Smooth muscle cell of the brain vasculature (primary cell): ENCODE results near the gene LMCD1.

Source experiments
- DNase-seq: peaks from one replicate; pipeline ENCODE4 v3.0.0-alpha.2; 2012; ENCODE audit warnings: low read depth, low spot score

The LMCD1 gene

DNA sequence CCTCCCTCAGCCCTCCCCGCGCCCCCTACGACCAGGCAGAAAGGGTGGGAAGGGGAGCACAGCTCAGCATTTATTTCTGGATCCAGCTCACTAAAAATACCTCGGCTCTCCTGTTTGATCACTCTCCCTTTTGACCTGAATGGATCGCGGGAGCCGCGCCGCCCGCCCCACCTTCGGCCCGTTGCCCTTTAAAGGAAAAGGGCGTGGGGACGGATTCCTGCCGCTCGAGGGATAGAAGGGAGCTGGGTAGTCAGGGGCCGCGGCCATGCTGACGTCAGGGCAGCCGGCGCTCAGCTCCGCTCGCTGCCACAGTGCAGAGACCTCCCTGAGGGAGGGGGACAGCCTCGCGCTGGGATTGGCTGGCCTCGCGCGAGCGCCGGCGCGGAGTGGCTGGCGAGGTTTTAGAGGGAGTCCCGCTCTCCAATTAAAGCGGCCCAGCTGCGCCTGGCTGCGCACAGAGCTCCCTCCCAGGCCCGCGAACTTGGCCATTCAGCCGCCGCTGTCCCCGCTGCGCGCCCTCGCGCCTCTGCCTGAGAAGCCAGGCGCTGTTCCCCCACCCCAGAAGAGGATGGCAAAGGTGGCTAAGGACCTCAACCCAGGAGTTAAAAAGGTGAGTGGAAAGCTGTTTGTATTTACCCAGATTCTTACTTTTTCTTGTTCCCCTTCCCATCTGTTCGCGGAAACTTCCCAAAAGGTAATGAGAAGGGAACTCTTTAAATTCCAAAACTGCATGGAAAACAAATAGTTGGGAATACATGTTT, at the start of gene LMCD1:
LMCD1 (plus strand) TSS at position 453 of the 761 bp plus-strand sequence; CDS start at position 569, 116 bp downstream.
- peak; percentile 75 for DNase-seq

DNA sequence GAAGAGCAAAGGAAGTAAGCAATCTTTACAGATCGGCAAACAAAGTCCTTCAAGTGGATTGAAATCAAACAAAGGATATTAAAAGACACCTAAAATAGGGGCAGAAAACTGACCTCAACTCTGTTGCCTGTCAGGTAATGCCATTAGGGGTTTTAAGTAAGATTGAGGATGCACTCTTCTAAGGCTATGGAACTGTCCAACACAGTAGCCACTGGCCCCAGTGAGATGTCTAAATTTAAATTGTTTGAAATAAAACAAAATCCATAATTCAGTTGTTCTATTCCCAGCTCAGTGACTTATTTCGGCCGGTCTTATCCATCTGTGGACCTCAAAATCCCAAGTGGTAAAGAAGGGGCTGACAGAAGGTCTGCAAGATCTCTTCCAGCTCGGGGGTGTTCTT, 49.5 kb upstream of the LMCD1 start:
- no peak for DNase-seq

- DNase-seq = no peak
Observed at GRCh38 chr3:8453153-8453552, 48.5 kb upstream of the LMCD1 start.

DNA sequence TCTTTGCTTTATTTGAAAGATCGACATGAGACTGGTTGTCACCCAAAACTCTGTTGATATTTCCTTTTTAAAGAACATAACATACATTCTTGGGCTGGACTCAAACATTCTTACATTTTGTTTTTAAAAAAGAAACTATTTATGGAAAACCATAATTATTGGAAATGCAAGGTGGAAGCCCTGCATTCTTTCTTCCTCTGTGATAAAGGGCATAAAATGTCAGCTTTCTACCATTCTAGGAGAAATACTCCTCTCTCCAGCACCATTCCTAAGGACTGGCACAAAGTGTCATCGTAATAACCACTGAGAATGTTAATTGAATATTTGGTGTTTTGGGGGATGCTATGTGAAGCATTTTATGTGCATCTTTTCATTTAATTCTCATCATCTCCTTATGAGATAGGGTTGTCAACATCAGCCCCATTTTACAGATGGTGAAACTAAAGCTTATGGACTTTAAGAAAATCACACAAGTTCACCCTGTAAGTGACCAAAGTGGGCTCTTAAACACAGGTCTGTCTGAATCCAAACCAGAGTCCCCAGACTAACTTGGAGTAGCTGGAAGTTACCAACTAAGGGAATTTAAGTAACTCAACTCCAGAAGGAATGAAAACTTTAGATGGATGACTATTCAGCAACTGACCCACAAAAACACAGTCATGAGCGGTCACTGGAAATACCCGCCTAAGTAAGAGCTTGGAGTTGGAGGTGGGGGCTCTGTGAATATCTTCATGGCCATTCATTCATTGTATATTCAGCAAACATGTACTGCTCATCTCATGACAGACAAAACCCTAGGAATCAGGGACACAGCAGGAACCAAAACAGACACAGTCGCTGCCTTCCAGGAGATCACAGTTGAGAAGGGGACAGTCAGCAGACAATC, 45.9 kb upstream of the LMCD1 start:
- DNase-seq = no peak

DNA sequence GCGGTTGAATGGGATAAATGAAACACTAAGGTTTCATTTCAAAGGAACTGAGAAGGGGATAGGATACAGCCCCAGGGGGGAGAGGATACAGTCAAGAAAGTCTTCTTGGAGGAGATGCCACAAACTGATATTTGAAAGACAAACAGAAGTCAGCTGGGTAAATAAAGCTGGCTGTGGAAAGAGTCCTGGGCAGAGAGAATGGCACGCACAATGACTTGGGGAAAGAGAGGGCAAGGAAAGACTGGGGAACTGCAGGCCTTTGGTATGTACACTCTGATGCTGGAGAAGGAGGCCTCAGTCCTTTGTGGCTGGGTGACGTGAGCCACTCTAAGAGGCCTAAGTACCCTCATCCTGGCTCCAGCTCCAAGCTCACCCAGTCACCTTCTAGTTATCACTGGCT, 45.2 kb upstream of the LMCD1 start:
- DNase-seq = no peak

GRCh38 chr3:8457039-8457438, 44.6 kb upstream of the LMCD1 start:
- DNase-seq = no peak

GRCh38 chr3:8458238-8458661, 43.4 kb upstream of the LMCD1 start:
- DNase-seq = no peak

DNA sequence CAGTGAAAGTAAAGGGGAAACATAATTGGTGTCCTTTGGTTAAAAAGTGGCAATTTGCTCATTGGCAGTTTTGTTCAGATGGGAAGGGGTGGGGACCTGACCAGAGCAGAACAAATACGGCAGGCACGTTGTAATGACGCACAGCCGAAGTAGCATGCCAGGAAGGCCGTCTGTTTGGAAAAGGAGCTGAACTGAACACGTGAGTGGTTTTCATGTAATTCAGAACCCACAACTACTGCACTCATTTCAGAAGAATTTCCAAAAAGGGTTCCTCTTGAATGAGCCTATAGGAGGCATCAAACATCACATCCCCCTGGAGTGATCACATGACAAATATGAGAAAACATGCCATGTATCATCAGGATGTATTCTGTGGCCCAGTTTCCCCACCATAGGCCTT, 42.9 kb upstream of the LMCD1 start:
- no peak for DNase-seq

GRCh38 chr3:8460050-8460708, 41.4 kb upstream of the LMCD1 start:
- DNase-seq = no peak

DNA sequence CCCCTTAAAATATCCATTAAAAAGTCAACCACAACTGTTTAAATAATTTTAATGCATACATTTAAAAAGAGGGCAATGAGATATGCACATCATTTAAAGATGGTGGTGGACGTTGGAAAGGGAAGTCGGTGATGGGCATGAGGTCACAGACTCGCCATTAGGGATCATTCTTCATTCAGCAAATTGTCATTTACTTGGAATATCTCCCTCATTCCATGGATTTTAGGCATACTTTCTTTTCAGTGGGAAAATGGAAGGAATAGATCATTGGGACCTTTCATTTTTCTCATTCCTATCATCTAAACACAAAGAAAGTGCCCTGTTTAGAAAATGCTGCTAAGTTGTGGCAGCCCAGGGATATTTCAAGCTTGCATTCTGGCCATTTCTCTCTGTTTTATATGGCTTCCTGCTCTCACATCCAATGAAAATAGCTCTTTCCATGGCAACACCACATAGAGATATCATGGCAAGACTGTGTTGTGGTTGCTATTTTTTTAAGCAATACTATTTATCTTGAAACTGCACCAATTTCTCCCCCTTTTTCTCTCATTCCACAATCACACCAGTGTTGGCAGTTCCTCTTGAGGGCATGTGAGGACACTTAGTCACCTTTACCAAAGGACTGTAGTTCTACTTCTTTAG, 40.7 kb upstream of the LMCD1 start:
- no peak for DNase-seq

GRCh38 chr3:8464668-8465067, 37.0 kb upstream of the LMCD1 start:
- no peak for DNase-seq

- DNase-seq = no peak
Observed at GRCh38 chr3:8466526-8466925, 35.1 kb upstream of the LMCD1 start.

- no peak for DNase-seq
Observed at GRCh38 chr3:8470801-8471200, 30.8 kb upstream of the LMCD1 start.

DNA sequence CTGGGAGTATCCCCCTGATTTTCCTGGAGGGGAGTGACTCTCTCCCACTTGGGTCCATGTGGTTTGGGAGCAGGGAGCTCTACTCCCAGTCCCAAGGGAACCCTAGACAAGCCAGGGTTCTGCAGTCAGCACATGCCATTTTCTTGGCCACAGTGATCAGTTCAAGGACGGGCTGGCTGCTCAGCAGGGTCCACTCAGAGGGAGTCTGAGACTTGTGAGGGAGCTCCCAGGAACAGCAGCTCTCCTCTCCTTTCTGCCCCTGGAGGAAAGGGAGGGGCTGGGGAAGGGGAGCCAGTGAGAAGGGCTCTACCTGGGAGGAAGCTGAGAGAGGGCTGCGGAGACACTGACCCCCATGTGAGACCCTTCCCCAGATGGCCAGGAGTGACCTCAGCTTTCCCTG, 29.1 kb upstream of the LMCD1 start:
- no peak for DNase-seq

DNA sequence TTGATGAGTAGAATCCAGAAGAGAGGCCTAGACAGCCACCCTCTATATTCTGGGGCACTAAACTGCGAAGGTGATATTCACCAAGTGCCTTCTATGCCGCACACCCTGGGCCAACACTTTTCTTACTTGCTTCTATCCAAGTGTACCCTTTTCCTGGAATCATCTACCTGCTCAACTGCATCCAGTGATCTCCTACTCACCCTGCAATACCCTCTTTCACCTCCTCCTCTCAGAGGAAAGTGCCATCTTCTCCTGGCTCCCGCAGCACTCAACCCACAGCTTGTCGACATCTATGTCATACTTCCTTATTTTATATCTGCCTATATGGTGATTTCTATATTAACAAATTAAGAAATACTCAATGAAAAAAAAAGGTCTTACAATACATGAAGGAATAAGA, 28.6 kb upstream of the LMCD1 start:
- no peak for DNase-seq

DNA sequence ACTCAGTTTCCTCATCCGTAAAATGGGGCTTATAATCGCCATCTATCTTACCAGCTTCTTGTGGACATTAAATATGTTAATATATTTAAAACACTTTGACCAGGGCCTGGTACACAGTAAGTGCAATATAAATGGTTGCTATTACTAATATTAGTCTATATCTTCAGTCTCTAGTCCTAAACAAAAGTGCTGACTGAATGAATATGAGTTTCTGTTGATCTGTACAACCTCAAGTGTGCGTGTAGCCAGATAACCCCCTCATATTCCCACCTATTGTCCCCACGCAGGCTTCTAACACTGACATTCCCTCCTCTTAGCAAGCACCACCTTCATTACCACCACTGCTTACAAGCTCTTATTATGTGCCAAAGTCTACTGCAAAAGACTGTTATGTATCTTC, 27.6 kb upstream of the LMCD1 start:
- no peak for DNase-seq

- DNase-seq = no peak
Observed at GRCh38 chr3:8474991-8475390, 26.6 kb upstream of the LMCD1 start.

- DNase-seq = no peak
Observed at GRCh38 chr3:8480699-8481098, 20.9 kb upstream of the LMCD1 start.

DNA sequence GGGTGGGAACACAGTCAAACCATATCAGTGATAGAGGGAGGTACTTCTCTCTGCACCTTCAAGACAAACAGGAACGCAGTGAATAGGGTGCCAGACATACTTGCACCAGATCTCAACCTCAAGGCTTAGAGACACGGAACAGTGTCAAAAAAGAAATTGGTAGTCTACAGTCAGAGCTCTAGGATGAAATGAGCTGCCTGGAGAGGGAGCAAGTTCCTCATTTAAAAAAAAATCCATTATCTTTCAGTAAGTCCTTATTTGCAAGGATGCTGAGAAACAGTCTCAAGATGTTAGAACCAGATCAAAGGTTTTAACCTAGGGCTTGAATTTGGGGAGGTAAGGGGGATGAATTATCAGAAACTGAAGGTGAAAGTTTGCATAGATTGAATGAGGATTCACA, 20.2 kb upstream of the LMCD1 start:
- no peak for DNase-seq

DNA sequence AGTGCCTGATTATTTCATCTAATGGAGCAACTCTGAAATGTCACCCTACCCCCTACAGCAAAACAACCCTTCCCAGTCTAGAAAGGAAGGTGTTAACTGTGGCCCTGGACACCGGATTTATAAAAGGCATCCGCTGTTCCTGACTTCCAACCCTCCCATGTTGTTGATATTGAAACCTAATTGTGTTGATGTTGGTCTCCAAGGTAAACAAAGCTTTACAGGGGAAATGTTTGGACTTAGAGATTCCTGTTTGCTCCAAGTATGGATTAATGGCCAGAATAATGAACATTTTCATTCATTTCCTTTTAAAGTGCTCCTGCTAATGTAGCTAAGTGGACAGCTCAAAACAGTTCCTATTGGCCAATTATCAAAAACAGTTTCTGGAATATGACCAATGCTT, 19.4 kb upstream of the LMCD1 start:
- no peak for DNase-seq

DNA sequence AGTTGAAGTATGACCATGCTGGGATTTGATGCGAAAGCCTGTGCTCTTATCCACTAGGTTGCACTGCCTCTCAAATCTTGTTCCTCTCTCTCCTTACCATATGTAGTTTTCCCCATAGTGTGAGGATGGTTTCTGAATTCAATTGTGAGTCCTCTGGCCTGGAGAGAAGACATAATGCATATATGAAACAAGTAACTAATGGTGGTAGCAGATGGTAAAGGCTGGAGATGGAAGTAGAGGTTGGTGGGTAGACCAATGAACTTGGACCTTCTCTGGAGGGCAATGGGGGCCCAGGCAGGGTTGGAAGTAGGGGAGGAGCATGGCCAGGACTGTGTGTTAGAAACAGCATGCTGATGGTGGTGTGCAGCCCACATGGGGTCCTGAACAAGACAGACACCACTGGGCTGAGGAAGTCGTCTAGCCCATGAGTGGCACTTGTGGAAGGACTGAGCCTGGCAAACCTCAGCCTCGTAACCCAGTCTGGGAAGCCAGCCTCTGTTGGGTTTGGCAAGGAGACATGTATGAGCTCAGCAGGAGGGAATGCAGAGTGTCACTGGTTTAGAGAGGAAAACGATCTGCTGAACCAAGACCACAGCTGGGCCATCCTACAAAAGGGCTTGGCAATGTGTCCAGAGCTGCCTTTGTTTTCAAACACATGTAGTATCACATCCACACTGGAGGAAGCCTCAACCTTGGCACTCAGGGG, 18.5 kb upstream of the LMCD1 start:
- DNase-seq = peak; percentile 54
